Neuronal stem cell (in vitro differentiated cells): ENCODE data around the gene ATP8B3.

ENCODE experiments used
- DNase-seq: peaks from one replicate; pipeline ENCODE4 v3.0.0-alpha.2; 2013; ENCODE audit warnings: low spot score
- H2AFZ ChIP-seq: one replicate; pipeline ENCODE4 v1.6.1; 2013; ENCODE audit warnings: mild to moderate bottlenecking, low read length, inconsistent platforms
- H2AK5ac ChIP-seq: 2 replicates; pipeline ENCODE4 v1.6.1; 2013; ENCODE audit warnings: low read depth, mild to moderate bottlenecking, inconsistent platforms, low read length, moderate library complexity, mixed read lengths
- H2BK120ac ChIP-seq: 2 replicates; pipeline ENCODE4 v1.6.1; 2013; ENCODE audit warnings: low read depth, mild to moderate bottlenecking, inconsistent platforms, low read length, moderate library complexity, mixed read lengths
- H2BK12ac ChIP-seq: one replicate; pipeline ENCODE4 v1.6.1; 2013; ENCODE audit warnings: low read length, inconsistent platforms
- H2BK15ac ChIP-seq: 2 replicates; pipeline ENCODE4 v1.6.1; 2013; ENCODE audit warnings: mild to moderate bottlenecking, low read length, inconsistent platforms, mixed read lengths
- H2BK5ac ChIP-seq: one replicate; pipeline ENCODE4 v1.6.1; 2013; ENCODE audit warnings: inconsistent platforms, mild to moderate bottlenecking, low read length, moderate library complexity
- H3K14ac ChIP-seq: one replicate; pipeline ENCODE4 v1.6.1; 2013; ENCODE audit warnings: low read length, inconsistent platforms
- H3K18ac ChIP-seq: 2 replicates; pipeline ENCODE4 v1.6.1; 2013; ENCODE audit warnings: low read length, inconsistent platforms
- H3K23ac ChIP-seq: 2 replicates; pipeline ENCODE4 v1.6.1; 2013; ENCODE audit warnings: low read depth, mild to moderate bottlenecking, mixed read lengths, low read length, inconsistent platforms; ENCODE audit not compliant: poor library complexity
- H3K27ac ChIP-seq: replicated peaks from 3 replicates; pipeline ENCODE4 v1.5.1; 2013; ENCODE audit warnings: low read length, inconsistent platforms
- H3K27me3 ChIP-seq, 3 experiments: 2 replicates each; pipeline ENCODE4 v1.6.1; 2013; ENCODE audit warnings: low read length in 3 of 3, mild to moderate bottlenecking in 2 of 3, inconsistent platforms in 1 of 3, low read depth in 1 of 3, mixed read lengths in 1 of 3, moderate library complexity in 1 of 3; ENCODE audit not compliant: control insufficient read depth in 3 of 3, insufficient read depth in 3 of 3
- H3K36me3 ChIP-seq, 2 donors: replicated peaks in 1 of 2; 2 replicates each; pipeline ENCODE4 v1.6.1; 2013; ENCODE audit warnings: low read length in 2 of 2; ENCODE audit not compliant: control insufficient read depth in 2 of 2, insufficient read depth in 2 of 2
- H3K4ac ChIP-seq: 2 replicates; pipeline ENCODE4 v1.6.1; 2013; ENCODE audit warnings: inconsistent platforms, mild to moderate bottlenecking, low read length, moderate library complexity
- H3K4me1 ChIP-seq, 2 donors: 1 replicate in 1 of 2; 2 replicates in 1 of 2; pipeline ENCODE4 v1.6.1; 2013; ENCODE audit warnings: low read length in 2 of 2, low read depth in 1 of 2; ENCODE audit not compliant: control insufficient read depth in 2 of 2, insufficient read depth in 1 of 2
- H3K4me2 ChIP-seq: one replicate; pipeline ENCODE4 v1.6.1; 2013; ENCODE audit warnings: mild to moderate bottlenecking, low read length, inconsistent platforms; ENCODE audit not compliant: insufficient read depth, poor library complexity, severe bottlenecking
- H3K4me3 ChIP-seq, 2 donors: 2 replicates each; pipeline ENCODE4 v1.5.1; 2013; ENCODE audit warnings: low read length in 2 of 2, mild to moderate bottlenecking in 2 of 2, inconsistent platforms in 1 of 2, moderate library complexity in 1 of 2
- H3K79me1 ChIP-seq: one replicate; pipeline ENCODE4 v1.6.1; 2013; ENCODE audit warnings: low read depth, mild to moderate bottlenecking, inconsistent platforms, low read length, moderate library complexity
- H3K9ac ChIP-seq: one replicate; pipeline ENCODE4 v1.6.1; 2013; ENCODE audit warnings: mild to moderate bottlenecking, low read depth, low read length, inconsistent platforms; ENCODE audit not compliant: poor library complexity
- H3K9me3 ChIP-seq, 2 donors: replicated peaks in 1 of 2; 2 replicates each; pipeline versions ENCODE3 to v1.6.1; 2013; ENCODE audit warnings: low read length in 2 of 2, mild to moderate bottlenecking in 2 of 2, inconsistent platforms in 1 of 2, low read depth in 1 of 2, mixed read lengths in 1 of 2, moderate library complexity in 1 of 2; ENCODE audit not compliant: control insufficient read depth in 2 of 2, insufficient read depth in 1 of 2
- H4K8ac ChIP-seq: one replicate; pipeline ENCODE4 v1.6.1; 2013; ENCODE audit warnings: low read depth, mild to moderate bottlenecking, inconsistent platforms, low read length, moderate library complexity
- H4K91ac ChIP-seq: one replicate; pipeline ENCODE4 v1.6.1; 2013; ENCODE audit warnings: low read length, low read depth, mild to moderate bottlenecking, inconsistent platforms; ENCODE audit not compliant: poor library complexity
- WGBS, 2 donors: extraction: QIAGEN DNeasy Blood & Tissue Kit; methylation state at CpG; one replicate each; pipeline ENCODE4 v1.1.7; 2013; ENCODE audit warnings: missing lambda C conversion rate in 2 of 2, mixed read lengths in 1 of 2; ENCODE audit not compliant: insufficient read length in 2 of 2, insufficient replicate concordance in 1 of 2; ENCODE audit errors: extremely low coverage in 2 of 2; 5-methylcytosine and 5-hydroxymethylcytosine counted together

Gene ATP8B3

GRCh38 chr19:1769645-1769985 lies 42.5 kb downstream of the ATP8B3 start:
- Histone ChIP-seq H3K4ac (no peak overlapping the region), H2BK15ac (no peak overlapping the region), H4K91ac (no peak overlapping the region), H3K4me3 (no peak overlapping the region), H3K23ac (peak overlapping the region; percentile 86), H3K9me3 (peaks cover 13 to 24% of the 10 kb centered on the region in 2 donors), H3K18ac (peak overlapping the region; percentile 13), H3K14ac (no peak overlapping the region), H3K27ac (no peak overlapping the region), H3K79me1 (peaks cover 3% of the 10 kb centered on the region), H3K36me3 (no peaks in the 10 kb centered on the region), H4K8ac (no peak overlapping the region), H3K4me2 (no peak overlapping the region), H3K4me1 (peaks cover 3 to 6% of the 10 kb centered on the region in 2 donors), H2AK5ac (no peak overlapping the region), H2AFZ (no peak overlapping the region), H2BK120ac (no peak overlapping the region), H2BK12ac (no peak overlapping the region), H2BK5ac (no peak overlapping the region), H3K27me3 (peaks cover 27 to 68% (median 67%) of the 10 kb centered on the region in 3 experiments), H3K9ac (no peak overlapping the region)
- DNase-seq, result no peak
- no CpG with 5 or more reads among the region's 12 CpGs for WGBS, 2 donors

DNA sequence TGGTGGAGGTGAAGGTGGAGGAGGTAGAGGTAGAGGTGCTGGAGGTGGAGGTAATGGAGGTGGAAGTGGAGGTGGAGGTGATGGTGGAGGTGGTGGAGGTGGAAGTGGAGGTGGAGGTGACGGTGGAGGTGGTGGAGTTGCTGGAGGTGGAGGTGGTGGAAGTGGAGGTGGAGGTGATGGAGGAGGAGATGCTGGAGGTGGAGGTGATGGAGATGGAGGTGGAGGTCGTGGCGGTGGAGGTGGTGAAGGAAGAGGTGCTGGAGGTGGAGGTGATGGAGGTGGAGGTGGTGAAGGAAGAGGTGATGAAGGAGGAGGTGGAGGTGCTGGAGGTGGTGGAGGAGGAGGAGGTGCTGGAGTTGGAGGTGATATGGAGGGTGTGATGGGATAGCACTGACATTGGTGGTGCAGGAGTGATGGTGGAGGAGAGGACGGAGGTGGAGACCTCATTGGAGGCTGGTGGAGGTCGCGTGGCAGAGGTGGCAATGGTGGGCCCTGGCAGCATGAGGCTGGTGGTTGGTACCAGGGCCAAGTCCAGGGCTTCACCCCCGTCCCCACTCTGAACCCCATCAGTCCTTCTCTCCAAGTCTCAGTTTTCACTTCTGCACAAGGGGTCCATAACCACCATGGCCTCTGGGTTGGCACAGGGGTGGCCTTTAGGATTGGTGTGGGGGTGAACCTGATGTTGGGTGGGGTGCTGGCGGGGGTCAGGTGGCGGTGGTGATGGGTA lies 43.0 kb downstream of the ATP8B3 start:
- Histone ChIP-seq H3K14ac (peak overlapping the region; percentile 2), H2BK15ac (no peak overlapping the region), H4K91ac (no peak overlapping the region), H3K4ac (no peak overlapping the region), H2AFZ (no peak overlapping the region), H3K18ac (peak overlapping the region; percentile 13), H2BK120ac (no peak overlapping the region), H3K27me3 (peaks cover 28 to 68% (median 67%) of the 10 kb centered on the region in 3 experiments), H3K23ac (peak overlapping the region; percentile 86), H2AK5ac (no peak overlapping the region), H2BK12ac (no peak overlapping the region), H3K79me1 (peaks cover 3% of the 10 kb centered on the region), H3K9ac (peak overlapping the region; percentile 18), H2BK5ac (no peak overlapping the region), H3K4me3 (no peak overlapping the region), H3K36me3 (no peaks in the 10 kb centered on the region), H4K8ac (no peak overlapping the region), H3K4me1 (peaks cover 3 to 6% of the 10 kb centered on the region in 2 donors), H3K4me2 (no peak overlapping the region), H3K27ac (no peak overlapping the region), H3K9me3 (peaks cover 13 to 20% of the 10 kb centered on the region in 2 donors)
- no peak for DNase-seq
- WGBS, 2 donors, result 100% methylated on average over 1 of the region's 9 CpGs; no CpG with 5 or more reads in 1 of the 2 donors

GRCh38 chr19:1768248-1768647 lies 43.8 kb downstream of the ATP8B3 start:
- H3K27ac ChIP-seq, result no peak overlapping the region
- no peak overlapping the region for H2AFZ ChIP-seq
- peak overlapping the region; percentile 81 for H2AK5ac ChIP-seq
- H4K91ac ChIP-seq, result no peak overlapping the region
- no peak overlapping the region for H2BK12ac ChIP-seq
- peak overlapping the region; percentile 3 for H3K18ac ChIP-seq
- H3K27me3 ChIP-seq, result peaks cover 32 to 68% (median 67%) of the 10 kb centered on the region in 3 experiments
- H3K4me2 ChIP-seq, result no peak overlapping the region
- H3K79me1 ChIP-seq, result peaks cover 3% of the 10 kb centered on the region
- H3K14ac ChIP-seq, result peak overlapping the region; percentile 38
- no peak overlapping the region for H2BK120ac ChIP-seq
- H2BK5ac ChIP-seq, result peak overlapping the region; percentile 35
- peaks cover 3 to 6% of the 10 kb centered on the region in 2 donors for H3K4me1 ChIP-seq
- H2BK15ac ChIP-seq, result no peak overlapping the region
- DNase-seq, result no peak
- H3K9ac ChIP-seq, result no peak overlapping the region
- H3K9me3 ChIP-seq, result peaks cover 15 to 18% of the 10 kb centered on the region in 2 donors
- no peaks in the 10 kb centered on the region for H3K36me3 ChIP-seq
- no peak overlapping the region for H3K4ac ChIP-seq
- no peak overlapping the region for H4K8ac ChIP-seq
- peak overlapping the region; percentile 31 for H3K23ac ChIP-seq
- no peak overlapping the region for H3K4me3 ChIP-seq
- WGBS, 2 donors, result no CpG with 5 or more reads among the region's 13 CpGs

DNA sequence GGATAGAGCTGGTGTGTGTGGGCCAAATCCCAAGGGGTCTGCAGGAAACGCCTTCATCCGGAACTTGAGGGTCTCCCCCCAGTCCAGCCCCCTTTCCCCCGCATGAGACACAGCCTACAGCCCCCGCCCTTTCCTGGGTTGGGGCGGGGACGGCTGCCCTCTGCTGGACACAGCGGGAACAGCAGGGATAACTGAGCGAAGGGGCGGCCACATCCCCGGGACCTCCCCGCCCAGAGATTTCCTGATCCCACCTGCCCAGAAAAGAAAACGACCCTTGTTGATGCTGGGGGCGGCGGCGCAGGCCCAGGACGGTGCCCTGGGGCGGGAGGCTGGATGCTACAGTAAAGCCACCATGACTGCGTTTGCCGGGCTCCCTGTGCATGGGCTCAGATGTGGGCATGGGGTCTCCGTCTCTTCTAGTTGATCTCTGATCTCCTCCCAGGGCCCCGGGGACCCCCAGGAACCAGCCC lies 44.6 kb downstream of the ATP8B3 start:
- Histone ChIP-seq H3K9ac (no peak overlapping the region), H3K4ac (no peak overlapping the region), H2BK12ac (no peak overlapping the region), H2AK5ac (peak overlapping the region; percentile 81), H3K4me2 (no peak overlapping the region), H2BK15ac (no peak overlapping the region), H3K14ac (no peak overlapping the region), H2AFZ (peak overlapping the region; percentile 34), H3K18ac (peak overlapping the region; percentile 83), H2BK5ac (no peak overlapping the region), H4K91ac (no peak overlapping the region), H3K23ac (peak overlapping the region; percentile 94), H3K36me3 (no peaks in the 10 kb centered on the region), H3K9me3 (peaks cover 15 to 16% of the 10 kb centered on the region in 2 donors), H3K4me1 (peaks cover 3 to 6% of the 10 kb centered on the region in 2 donors), H3K4me3 (no peak overlapping the region), H3K79me1 (peaks cover 3% of the 10 kb centered on the region), H3K27ac (no peak overlapping the region), H2BK120ac (no peak overlapping the region), H4K8ac (no peak overlapping the region), H3K27me3 (peaks cover 35 to 72% (median 70%) of the 10 kb centered on the region in 3 experiments)
- WGBS, 2 donors, result no CpG with 5 or more reads among the region's 21 CpGs
- DNase-seq, result peak; percentile 61
